ENCODE measurements around the gene RNF32.

RNF32 gene

GRCh38 chr7:156656598-156656997 lies 16.0 kb downstream of the RNF32 start:
- in situ Hi-C loops (cut with HindIII; ENCODE audit: low pct_unique_long_range_greater_than_20kb, low sequenced_read_pairs): no loop called here
- no peak for DNase-seq (ENCODE audit: low read depth in 1 of 2, low spot score in 1 of 2)
- no peak for TF ChIP-seq JUND (IDR thresholded peaks at IDR 0.05; ENCODE audit: low read depth)

DNA sequence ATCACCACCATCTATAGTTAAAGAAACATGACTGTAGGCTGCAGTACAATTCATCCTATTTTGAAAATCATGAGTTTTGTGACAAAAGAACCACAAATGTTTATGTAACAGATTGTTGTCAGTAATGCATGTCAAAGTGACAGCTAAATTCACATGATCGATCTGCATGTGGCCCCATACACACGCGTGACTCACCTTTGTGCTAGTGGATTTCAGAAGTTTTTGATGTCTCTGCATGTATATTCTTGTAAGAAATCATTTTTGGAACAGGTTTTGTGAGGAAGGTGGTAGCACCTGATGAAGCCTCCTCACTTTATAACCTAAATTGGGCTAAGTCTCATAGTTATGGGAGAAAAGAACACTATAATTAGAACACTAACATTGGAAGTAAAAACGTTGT lies 17.1 kb downstream of the RNF32 start:
- in situ Hi-C loops (cut with HindIII; ENCODE audit: low pct_unique_long_range_greater_than_20kb, low sequenced_read_pairs): no loop called here
- no peak for DNase-seq (ENCODE audit: low read depth in 1 of 2, low spot score in 1 of 2)
- no peak for TF ChIP-seq JUND (IDR thresholded peaks at IDR 0.05; ENCODE audit: low read depth)

- DNase-seq (ENCODE audit: low read depth in 1 of 2, low spot score in 1 of 2): no peak
- in situ Hi-C loops (cut with HindIII; ENCODE audit: low pct_unique_long_range_greater_than_20kb, low sequenced_read_pairs): no loop called here
- no peak for TF ChIP-seq JUND (IDR thresholded peaks at IDR 0.05; ENCODE audit: low read depth)
Measured at GRCh38 chr7:156659203-156659602, 18.6 kb downstream of the RNF32 start.

- no peak for DNase-seq (ENCODE audit: low read depth in 1 of 2, low spot score in 1 of 2)
- in situ Hi-C loops (cut with HindIII; ENCODE audit: low pct_unique_long_range_greater_than_20kb, low sequenced_read_pairs): no loop called here
Measured at GRCh38 chr7:156659961-156660360, 19.4 kb downstream of the RNF32 start.

DNA sequence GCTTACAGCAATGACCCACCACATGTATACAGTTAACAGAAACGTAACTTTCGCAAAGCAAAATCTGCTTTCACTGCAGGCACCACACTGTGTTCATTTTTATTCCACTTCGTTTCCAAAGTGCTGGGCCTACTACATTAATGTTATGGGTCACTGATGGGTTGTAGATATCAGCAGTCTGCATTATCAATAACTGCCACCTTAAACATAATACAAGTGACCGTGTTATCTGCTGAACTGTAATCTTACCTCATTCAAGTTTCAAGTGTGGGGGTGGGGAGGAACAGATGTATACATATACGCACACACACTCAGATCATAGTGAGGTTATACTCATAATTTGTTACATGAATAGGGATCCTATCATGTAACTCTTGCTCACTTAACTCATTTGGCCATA lies 21.1 kb downstream of the RNF32 start:
- no peak for TF ChIP-seq JUND (IDR thresholded peaks at IDR 0.05; ENCODE audit: low read depth)
- no peak for DNase-seq (ENCODE audit: low read depth in 1 of 2, low spot score in 1 of 2)
- in situ Hi-C loops (cut with HindIII; ENCODE audit: low pct_unique_long_range_greater_than_20kb, low sequenced_read_pairs): no loop called here

More at GRCh38 chr7:156659961-156660360, 19.4 kb downstream of the RNF32 start:
- no peak for TF ChIP-seq JUND (IDR thresholded peaks at IDR 0.05; ENCODE audit: low read depth)

GRCh38 chr7:156662277-156662676 lies 21.7 kb downstream of the RNF32 start:
- in situ Hi-C loops (cut with HindIII; ENCODE audit: low pct_unique_long_range_greater_than_20kb, low sequenced_read_pairs): no loop called here
- no peak for TF ChIP-seq JUND (IDR thresholded peaks at IDR 0.05; ENCODE audit: low read depth)
- no peak for DNase-seq (ENCODE audit: low read depth in 1 of 2, low spot score in 1 of 2)

GRCh38 chr7:156665101-156665500 lies 24.5 kb downstream of the RNF32 start:
- DNase-seq (ENCODE audit: low read depth in 1 of 2, low spot score in 1 of 2): no peak
- no peak for TF ChIP-seq JUND (IDR thresholded peaks at IDR 0.05; ENCODE audit: low read depth)
- in situ Hi-C loops (cut with HindIII; ENCODE audit: low pct_unique_long_range_greater_than_20kb, low sequenced_read_pairs): no loop called here

DNA sequence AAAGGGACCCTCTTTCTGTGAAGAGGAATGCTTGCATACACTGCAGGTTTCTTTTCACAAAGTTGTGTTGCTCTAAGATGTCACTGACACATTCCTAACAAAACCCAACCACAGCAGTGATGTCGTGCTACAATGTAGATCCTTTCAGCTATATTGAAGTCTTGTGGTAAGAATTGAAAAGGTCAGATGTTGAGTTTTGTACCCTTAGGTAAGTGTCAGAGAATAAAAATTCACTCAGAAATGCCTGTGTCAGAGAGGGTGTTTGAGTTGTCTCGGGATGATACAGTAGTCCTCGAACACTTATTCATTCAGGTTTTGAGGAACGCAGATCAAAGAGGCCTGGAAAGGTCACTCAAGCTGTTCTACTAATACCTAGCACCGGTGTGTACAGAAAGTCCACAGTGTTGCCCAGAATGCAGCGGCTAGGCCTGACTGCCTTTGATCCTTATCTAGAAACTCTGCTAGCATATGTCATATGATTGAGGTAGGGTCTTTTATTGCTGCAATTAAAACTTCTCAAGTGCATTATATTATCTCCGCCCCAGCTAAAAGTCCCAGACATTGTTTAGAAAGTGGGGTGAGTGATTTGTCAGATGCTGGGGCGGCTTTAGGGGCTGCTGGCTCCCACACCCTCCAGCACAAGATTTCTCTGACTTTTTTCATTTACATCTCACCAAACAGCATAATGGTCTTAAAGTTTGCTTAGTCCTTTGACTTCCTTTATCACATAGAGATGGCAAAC lies 26.0 kb downstream of the RNF32 start:
- in situ Hi-C loops (cut with HindIII; ENCODE audit: low pct_unique_long_range_greater_than_20kb, low sequenced_read_pairs): no loop called here
- TF ChIP-seq JUND (IDR thresholded peaks at IDR 0.05; ENCODE audit: low read depth): no peak
- no peak for DNase-seq (ENCODE audit: low read depth in 1 of 2, low spot score in 1 of 2)

GRCh38 chr7:156667110-156667426 lies 26.5 kb downstream of the RNF32 start:
- no peak for TF ChIP-seq JUND (IDR thresholded peaks at IDR 0.05; ENCODE audit: low read depth)
- no peak for DNase-seq (ENCODE audit: low read depth in 1 of 2, low spot score in 1 of 2)
- in situ Hi-C loops (cut with HindIII; ENCODE audit: low pct_unique_long_range_greater_than_20kb, low sequenced_read_pairs): no loop called here

DNA sequence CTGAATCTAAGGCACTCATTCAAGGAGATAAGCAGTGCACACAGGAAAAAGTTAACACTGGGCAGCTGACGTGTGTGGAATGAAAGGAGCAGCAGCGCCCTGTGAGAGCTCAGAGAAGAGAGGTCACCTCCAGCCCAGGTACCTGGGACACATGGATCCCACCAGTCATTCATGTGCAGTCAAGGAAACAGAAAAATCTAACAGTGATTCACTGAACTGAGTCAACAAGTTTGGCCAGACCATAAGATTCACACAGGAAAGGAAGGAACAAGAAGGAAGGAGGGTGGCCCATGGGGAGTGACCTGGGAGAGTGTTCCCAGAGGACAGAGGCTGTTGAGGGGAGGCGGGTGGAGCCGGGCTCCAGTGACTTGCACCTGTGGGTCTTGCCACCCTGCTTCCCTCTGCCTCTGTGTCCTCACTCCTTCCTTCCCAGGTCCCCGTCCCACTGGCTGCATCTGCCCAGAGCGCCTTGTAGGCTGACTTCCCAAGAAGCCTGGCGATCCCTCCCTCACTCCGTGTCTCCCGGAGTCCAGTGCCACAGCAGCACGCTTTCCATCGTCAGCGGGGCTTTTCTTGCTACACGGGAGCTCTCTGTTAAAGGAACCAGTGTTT lies 27.7 kb downstream of the RNF32 start:
- DNase-seq (ENCODE audit: low read depth in 1 of 2, low spot score in 1 of 2): no peak
- TF ChIP-seq JUND (IDR thresholded peaks at IDR 0.05; ENCODE audit: low read depth): no peak
- in situ Hi-C loops (cut with HindIII; ENCODE audit: low pct_unique_long_range_greater_than_20kb, low sequenced_read_pairs): no loop called here

DNA sequence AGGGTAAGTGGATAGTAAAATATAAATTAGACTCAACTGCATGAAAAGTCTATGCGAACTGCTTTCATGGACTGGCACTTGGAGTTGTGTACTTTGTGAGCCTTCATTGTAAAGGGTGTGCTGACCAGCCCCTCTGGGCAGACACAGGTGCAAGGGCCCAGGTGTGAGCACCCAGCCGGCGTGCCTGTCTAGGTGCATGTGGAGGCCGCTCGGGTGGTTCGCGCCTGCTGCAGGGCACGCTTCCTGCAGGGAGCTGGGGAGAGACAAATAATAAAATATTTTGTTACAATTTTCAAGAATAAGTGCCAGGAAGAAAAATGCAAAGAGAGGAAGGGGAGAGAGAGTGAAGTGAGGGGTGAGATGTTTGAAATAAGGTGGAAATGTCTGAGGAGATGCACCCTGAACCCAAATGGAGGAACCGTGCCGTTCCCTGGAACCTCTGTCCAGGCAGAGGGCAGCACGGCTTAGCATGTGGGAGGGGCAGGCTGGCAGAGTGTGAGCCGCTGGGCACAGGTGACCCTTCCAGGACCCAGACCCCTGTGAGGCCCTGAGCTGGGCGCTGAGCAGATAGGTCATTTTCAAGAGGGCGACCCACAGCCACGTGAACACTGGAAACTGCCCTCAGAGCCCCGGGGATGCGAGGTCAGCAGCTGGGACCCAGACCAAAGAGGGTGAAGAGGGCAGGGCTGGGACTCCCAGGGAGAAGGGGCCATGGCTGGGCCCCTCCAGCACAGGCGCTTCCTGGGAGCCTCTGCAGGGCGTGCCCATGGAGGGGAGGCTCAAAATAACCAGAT lies 28.7 kb downstream of the RNF32 start:
- TF ChIP-seq JUND (IDR thresholded peaks at IDR 0.05; ENCODE audit: low read depth): no peak
- in situ Hi-C loops (cut with HindIII; ENCODE audit: low pct_unique_long_range_greater_than_20kb, low sequenced_read_pairs): no loop called here
- DNase-seq (ENCODE audit: low read depth in 1 of 2, low spot score in 1 of 2): no peak

GRCh38 chr7:156673454-156673853 lies 32.9 kb downstream of the RNF32 start:
- in situ Hi-C loops (cut with HindIII; ENCODE audit: low pct_unique_long_range_greater_than_20kb, low sequenced_read_pairs): no loop called here
- TF ChIP-seq JUND (IDR thresholded peaks at IDR 0.05; ENCODE audit: low read depth): no peak
- no peak for DNase-seq (ENCODE audit: low read depth in 1 of 2, low spot score in 1 of 2)

DNA sequence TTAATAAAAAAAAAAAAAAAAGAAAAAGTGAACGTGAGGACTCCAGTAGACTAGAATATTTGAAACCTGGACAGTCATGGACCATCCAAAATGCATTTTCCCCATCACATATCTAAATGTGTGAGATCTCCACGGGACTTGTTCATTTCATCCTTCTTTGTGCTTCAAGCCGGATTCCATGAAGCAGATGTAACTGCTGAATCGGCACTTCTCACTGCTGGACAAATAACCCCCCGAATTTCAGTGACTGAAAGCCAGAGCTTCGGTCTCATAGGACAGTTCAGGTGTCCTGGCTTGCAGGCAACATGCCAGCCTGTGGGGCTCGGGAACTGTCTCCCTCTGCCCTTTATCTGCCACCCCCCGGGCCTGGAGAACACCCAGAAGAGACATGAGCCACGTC lies 33.3 kb downstream of the RNF32 start:
- in situ Hi-C loops (cut with HindIII; ENCODE audit: low pct_unique_long_range_greater_than_20kb, low sequenced_read_pairs): no loop called here

More for the DNA sequence above, 33.3 kb downstream of the RNF32 start:
- no peak for DNase-seq (ENCODE audit: low read depth in 1 of 2, low spot score in 1 of 2)
- no peak for TF ChIP-seq JUND (IDR thresholded peaks at IDR 0.05; ENCODE audit: low read depth)
